Gastrocnemius medialis (tissue), 4 donors: Measurements from ENCODE around the gene BAZ2B. TPM values are rescaled to one million over a fixed set of nuclear protein-coding genes. Genes with fewer than 3 reads are reported as not detected.

ENCODE experiments used
- ATAC-seq, 2 donors: fragments of 150-250 bp; one replicate each; pipeline ENCODE4 v1.9.1; 2016
- DNase-seq, 2 donors: peaks; one replicate each; pipeline ENCODE4 v3.0.0-alpha.2; 2019
- H3K27ac ChIP-seq, 4 donors: fragments of 200-600 bp; sonication (generic); 1 replicate in 1 of 4; 2 replicates in 3 of 4; pipeline ENCODE4 v1.5.1; 2016 to 2018; ENCODE audit warnings: mild to moderate bottlenecking in 2 of 4, moderate library complexity in 1 of 4
- H3K27me3 ChIP-seq, 3 donors: fragments of 200-600 bp; sonication (generic) in 2 of 3; 1 replicate in 1 of 3; 2 replicates in 2 of 3; pipeline versions ENCODE4 v1.5.1 to v1.6.0; 2016 to 2019; ENCODE audit warnings: mild to moderate bottlenecking in 1 of 3, moderate library complexity in 1 of 3
- H3K36me3 ChIP-seq, 2 donors: fragments of 200-600 bp; sonication (generic) in 1 of 2; one replicate each; pipeline ENCODE4 v1.5.1; 2017 to 2018
- H3K4me1 ChIP-seq, 2 donors: fragments of 200-600 bp; sonication (generic) in 1 of 2; one replicate each; pipeline ENCODE4 v1.5.1; 2016 to 2017; ENCODE audit warnings: mild to moderate bottlenecking in 2 of 2
- H3K4me3 ChIP-seq, 4 donors: fragments of 200-600 bp; sonication (generic) in 3 of 4; 1 replicate in 1 of 4; 2 replicates in 3 of 4; pipeline ENCODE4 v1.5.1; 2016 to 2019; ENCODE audit warnings: mild to moderate bottlenecking in 2 of 4
- H3K9me3 ChIP-seq, 3 donors: fragments of 200-600 bp; sonication (generic) in 2 of 3; 1 replicate in 1 of 3; 2 replicates in 2 of 3; pipeline ENCODE4 v1.5.1; 2016 to 2019
- CTCF ChIP-seq, 5 experiments: fragments of 450-650 bp in 3 of 5; fragments of 200-600 bp in 2 of 5; sonication (generic) in 2 of 5; IDR thresholded peaks in 4 of 5; conservative IDR thresholded peaks in 1 of 5; 1 replicate in 4 of 5; 2 replicates in 1 of 5; pipeline ENCODE4 v1.5.1; 2016 to 2019; ENCODE audit warnings: antibody characterized with exemption in 5 of 5, mild to moderate bottlenecking in 3 of 5, moderate library complexity in 3 of 5
- POLR2A ChIP-seq, 2 donors: fragments of 450-650 bp; IDR thresholded peaks; one replicate each; pipeline ENCODE4 v1.6.1; 2017; ENCODE audit warnings: antibody characterized with exemption in 2 of 2, mild to moderate bottlenecking in 2 of 2, moderate library complexity in 2 of 2
- in situ Hi-C, 4 donors: fragments of 200-750 bp; cut with MboI; loops; one replicate each; pipeline versions ENCODE4 v1.15.0 to v1.8.0; 2017; ENCODE audit warnings: low sequenced_read_pairs in 4 of 4
- intact Hi-C: fragments of 100-400 bp; cut with DNase I; formaldehyde crosslinking; loops from one replicate; pipeline ENCODE4 v1.15.1; 2023; ENCODE audit warnings: low total_unique reads
- total RNA-seq, 4 donors: library from RNA; depleted of rRNA; stranded (reverse); fragments of >200 nt; gene quantifications; one replicate each; pipeline versions ENCODE4 v1.1.0 to v1.2.3, GENCODE V29; 2016

Gene BAZ2B
- total RNA-seq, 4 donors from 2014 or later = 27.6 to 57.2 (median 52.3) TPM

GRCh38 chr2:159609811-159610549, 6.4 kb downstream of the BAZ2B start:
- ATAC-seq = peak in 1 of 2 donors; percentile 31
- peak overlapping the region; percentile 16 to 92 (median 20) for H3K4me3 ChIP-seq
- intact Hi-C loops = loop anchor here (10.0 kb wide), 1 partner anchor 325 kb away; the partner anchor contains the start of gene WDSUB1

GRCh38 chr2:159608723-159609308, 7.5 kb downstream of the BAZ2B start:
- Histone ChIP-seq H3K36me3 (no peaks in the 10 kb centered on the region), H3K4me1 (peaks cover 56 to 64% of the 10 kb centered on the region in 2 donors), H3K9me3 (no peaks in the 10 kb centered on the region), H3K27me3 (no peaks in the 10 kb centered on the region), H3K4me3 (peak overlapping the region in 1 of 4 donors; percentile 20), H3K27ac (peak overlapping the region; percentile 87 to 99 (median 96))
- in situ Hi-C loops = no loop called here
- ATAC-seq (no peak), DNase-seq (no peak)
- TF ChIP-seq POLR2A (IDR thresholded peaks at IDR 0.05) (no peak), CTCF (IDR thresholded peaks at IDR 0.05 in 4 of 5, conservative IDR thresholded peaks at IDR 0.05 in 1 of 5) (no peak)
- intact Hi-C loops = no loop called here

More at GRCh38 chr2:159609811-159610549, 6.4 kb downstream of the BAZ2B start:
- no peaks in the 10 kb centered on the region for H3K27me3 ChIP-seq
- peaks cover 45 to 61% of the 10 kb centered on the region in 2 donors for H3K4me1 ChIP-seq
- no peak for DNase-seq
- H3K27ac ChIP-seq = peak overlapping the region; percentile 87 to 99 (median 96)
- in situ Hi-C loops = loop anchor here in 1 of 4 donors (10.0 kb wide), 1 partner anchor 95 kb away; no protein-coding TSS in a partner anchor
- H3K36me3 ChIP-seq = no peaks in the 10 kb centered on the region
- no peak for TF ChIP-seq CTCF (IDR thresholded peaks at IDR 0.05 in 4 of 5, conservative IDR thresholded peaks at IDR 0.05 in 1 of 5)
- TF ChIP-seq POLR2A (IDR thresholded peaks at IDR 0.05) = no peak
- no peaks in the 10 kb centered on the region for H3K9me3 ChIP-seq

- no peak for ATAC-seq
- DNase-seq = no peak
- intact Hi-C loops (no loop called here), in situ Hi-C loops (no loop called here)
- Histone ChIP-seq H3K4me3 (no peak overlapping the region), H3K27me3 (no peaks in the 10 kb centered on the region), H3K9me3 (no peaks in the 10 kb centered on the region), H3K36me3 (no peaks in the 10 kb centered on the region), H3K4me1 (peaks cover 60 to 67% of the 10 kb centered on the region in 2 donors), H3K27ac (peak overlapping the region in 3 of 4 donors; percentile 87 to 96 (median 95))
- TF ChIP-seq POLR2A (IDR thresholded peaks at IDR 0.05) (no peak), CTCF (IDR thresholded peaks at IDR 0.05 in 4 of 5, conservative IDR thresholded peaks at IDR 0.05 in 1 of 5) (no peak)
Observed at GRCh38 chr2:159608108-159608507, 8.2 kb downstream of the BAZ2B start.

GRCh38 chr2:159606287-159606686, 10.1 kb downstream of the BAZ2B start:
- Histone ChIP-seq H3K4me1 (peaks cover 45 to 51% of the 10 kb centered on the region in 2 donors), H3K9me3 (no peaks in the 10 kb centered on the region), H3K27ac (peak overlapping the region in 2 of 4 donors; percentile 36 to 63), H3K27me3 (no peaks in the 10 kb centered on the region), H3K4me3 (peak overlapping the region in 1 of 4 donors; percentile 26), H3K36me3 (no peaks in the 10 kb centered on the region)
- intact Hi-C loops (no loop called here), in situ Hi-C loops (no loop called here)
- DNase-seq = no peak
- TF ChIP-seq CTCF (IDR thresholded peaks at IDR 0.05 in 4 of 5, conservative IDR thresholded peaks at IDR 0.05 in 1 of 5) (no peak), POLR2A (IDR thresholded peaks at IDR 0.05) (no peak)
- ATAC-seq = no peak
